SHP77 (cell line): Measurements from ENCODE around the gene TLE4.
"Not testable (repeated sequence)": the region's sequence is repeated elsewhere in the genome, so short reads cannot be mapped to it uniquely, and the experiment has no call there.

Experiments
- DNase-seq, 2 experiments: peaks; one replicate each; lab custom pipeline; 2025; lab: John Stamatoyannopoulos, UW

Gene TLE4

GRCh38 chr9:79736051-79736450, 164.3 kb downstream of the TLE4 start:
- DNase-seq: no peak

DNA sequence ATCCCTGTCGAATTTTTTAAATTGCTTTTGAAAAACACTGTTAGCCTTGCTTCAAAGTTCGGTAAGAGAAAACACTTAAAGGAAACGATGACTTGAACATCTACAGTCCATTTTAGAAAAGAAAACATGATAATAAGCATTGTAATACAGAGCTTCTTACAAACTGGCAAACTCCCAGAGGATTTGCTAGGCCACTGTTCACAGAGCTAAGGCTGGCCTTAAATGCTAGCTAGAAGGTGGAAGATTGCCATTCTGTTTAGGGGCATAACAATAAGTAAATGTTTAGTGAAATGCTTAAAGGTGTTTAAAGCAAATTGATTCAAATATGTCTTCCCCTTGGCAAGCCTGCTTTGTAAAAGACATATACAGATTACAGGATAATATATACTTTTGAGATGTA, 169.6 kb downstream of the TLE4 start:
- DNase-seq: no peak

DNA sequence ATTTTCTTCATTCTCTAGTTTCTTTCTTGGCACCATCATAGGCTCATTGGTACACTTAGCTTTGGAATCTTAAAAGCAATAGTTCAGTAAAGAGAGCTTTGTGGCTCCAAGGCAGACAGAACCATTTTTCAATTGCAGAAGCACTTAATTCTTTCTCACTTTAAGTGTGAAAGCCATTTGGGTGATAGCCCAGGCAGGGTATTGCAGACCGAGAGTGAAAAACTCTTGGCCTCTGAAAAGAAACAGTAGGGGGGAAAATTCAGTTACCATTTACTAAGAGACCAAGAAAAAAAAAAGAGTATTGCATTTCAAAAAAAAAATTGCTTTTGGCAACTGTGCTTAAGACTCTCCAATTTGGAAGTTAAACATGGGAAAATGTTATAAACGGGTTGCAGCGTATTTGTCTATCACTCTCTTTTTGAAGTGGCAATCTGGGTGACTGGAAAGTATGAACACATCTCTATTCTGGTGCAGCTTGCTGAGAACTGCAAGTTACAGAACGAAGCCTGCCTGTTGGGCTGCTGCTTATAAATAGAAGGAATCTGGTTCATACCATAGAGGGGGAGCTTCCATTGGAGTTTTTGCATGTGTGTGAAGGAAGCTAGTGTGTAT, 170.5 kb downstream of the TLE4 start:
- DNase-seq: no peak

DNA sequence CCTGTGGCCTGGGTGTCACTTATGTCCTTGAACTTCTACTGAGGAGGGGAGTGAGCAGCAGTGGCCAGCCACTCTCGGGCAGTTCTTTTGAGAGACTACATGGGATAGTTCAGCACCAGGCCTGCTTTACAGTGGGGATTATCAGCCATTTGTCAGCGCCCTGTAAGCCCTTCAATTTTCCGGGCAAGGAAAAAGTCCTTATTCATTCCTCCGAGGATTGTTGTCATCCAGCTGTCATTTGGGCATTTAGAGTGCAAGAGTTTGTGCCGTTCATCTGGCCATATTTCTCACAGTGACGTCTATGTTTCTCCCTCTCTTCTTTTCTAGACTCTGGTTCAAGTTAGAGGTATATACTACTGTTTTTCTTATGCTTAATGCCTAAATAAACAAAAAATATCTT, 172.8 kb downstream of the TLE4 start:
- DNase-seq: no peak

DNA sequence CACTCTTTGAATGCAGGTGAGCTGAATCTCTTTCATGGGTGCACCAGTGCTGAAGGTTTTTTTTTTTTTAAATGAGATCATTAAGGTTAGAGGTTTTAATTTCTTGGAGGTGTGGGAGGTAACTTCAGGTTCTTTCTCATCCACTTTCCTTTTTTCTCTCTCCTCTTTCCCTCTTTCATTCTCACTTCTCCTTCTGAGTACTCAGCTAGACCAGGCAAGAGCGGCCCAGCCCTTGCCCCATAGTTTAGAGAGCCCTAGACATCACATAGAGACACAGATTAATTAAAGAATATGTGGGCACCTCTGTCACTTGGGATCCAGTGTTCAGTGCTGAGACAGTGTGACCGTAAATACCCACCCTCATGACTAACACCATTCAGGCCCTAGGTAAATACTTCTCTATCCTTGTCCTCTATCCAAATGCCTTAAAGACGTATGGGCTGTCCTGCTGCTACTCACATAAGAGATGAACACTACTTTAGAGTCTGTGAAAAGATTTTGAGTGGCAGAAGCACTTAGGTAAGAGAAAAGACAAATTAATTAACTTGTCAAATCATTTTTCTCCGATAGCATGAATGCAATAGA, 174.1 kb downstream of the TLE4 start:
- no peak for DNase-seq

DNA sequence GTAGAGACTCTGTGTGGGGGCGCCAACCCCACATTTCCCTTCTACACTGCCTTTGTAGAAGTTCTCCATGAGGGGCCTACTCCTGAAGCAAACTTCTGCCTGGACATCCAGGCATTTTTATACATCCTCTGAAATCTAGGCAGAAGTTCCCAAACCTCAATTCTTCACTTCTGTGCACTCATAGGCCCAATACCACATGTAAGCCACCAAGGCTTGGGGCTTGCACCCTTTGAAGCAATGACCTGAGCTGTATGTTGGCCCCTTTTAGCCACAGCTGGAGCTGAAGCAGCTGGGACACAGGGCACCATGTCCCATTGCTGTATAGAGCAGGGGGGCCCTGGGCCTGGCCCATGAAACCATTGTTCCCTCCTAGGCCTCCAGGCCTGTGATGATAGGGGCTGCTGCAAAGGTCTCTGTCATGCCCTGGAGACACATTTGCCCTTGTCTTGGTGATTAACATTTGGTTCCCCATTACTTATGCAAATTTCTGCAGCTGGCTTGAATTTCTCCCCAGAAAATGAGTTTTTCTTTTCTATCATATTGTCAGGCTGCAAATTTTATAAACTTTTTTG, 180.2 kb downstream of the TLE4 start:
- DNase-seq: not testable (repeated sequence)

GRCh38 chr9:79756414-79756813, 184.6 kb downstream of the TLE4 start:
- no peak for DNase-seq

DNA sequence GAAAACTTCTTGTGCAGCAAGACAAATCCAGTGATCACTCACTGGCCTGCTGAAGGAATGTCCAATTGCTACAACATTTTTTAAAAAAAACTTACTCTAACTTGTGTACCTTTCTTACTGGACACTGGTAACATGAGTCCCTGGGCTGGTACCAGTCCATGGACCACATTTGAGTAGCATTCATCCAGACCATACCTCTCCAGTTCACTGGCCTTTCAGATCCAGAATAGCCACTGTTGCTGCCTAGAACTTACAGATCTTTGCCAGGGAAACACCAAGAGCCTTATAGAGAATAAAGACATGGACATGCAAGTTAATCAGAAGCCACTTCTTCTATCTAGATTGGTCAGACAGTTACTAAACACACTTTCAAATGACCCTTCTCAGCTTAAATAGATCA, 185.3 kb downstream of the TLE4 start:
- no peak for DNase-seq

DNA sequence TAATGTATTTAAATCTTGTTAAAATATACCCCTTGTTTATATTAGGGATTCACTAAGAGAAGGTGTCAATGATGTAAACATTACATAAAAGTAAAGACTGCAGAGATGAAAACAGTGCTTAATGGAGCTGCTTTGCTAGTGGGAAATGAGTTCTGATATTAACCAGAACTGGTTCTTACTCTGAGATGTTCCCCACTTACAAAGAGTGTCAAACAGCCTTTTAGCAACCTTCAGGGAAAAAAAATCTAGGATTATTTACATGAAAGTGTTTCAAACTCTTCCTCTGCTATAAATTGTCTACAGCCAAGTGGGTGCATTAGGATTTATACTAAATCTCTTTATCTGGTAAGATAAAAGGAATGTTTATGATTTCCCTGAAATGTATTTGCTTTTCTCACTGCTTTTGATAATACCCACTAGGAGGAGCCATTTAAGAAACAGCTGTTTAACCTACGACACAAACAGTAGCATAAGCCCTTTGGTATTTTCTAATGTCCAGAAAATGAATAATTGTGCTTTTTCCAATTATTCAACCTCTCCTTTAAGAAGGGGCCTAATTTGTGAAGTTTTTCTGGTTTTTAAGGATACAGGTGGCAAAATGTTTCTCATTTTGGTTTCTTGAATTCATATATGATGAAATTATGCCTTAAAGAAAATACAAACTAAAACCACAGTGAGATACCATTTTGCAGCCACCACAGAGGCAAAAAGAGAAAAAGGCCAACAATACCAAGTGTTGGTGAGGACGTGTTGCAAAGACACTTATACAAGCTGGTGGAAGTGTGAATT, 186.3 kb downstream of the TLE4 start:
- DNase-seq: no peak

- no peak for DNase-seq
Observed at GRCh38 chr9:79759460-79759859, 187.7 kb downstream of the TLE4 start.

GRCh38 chr9:79762070-79762469, 190.3 kb downstream of the TLE4 start:
- no peak for DNase-seq

DNA sequence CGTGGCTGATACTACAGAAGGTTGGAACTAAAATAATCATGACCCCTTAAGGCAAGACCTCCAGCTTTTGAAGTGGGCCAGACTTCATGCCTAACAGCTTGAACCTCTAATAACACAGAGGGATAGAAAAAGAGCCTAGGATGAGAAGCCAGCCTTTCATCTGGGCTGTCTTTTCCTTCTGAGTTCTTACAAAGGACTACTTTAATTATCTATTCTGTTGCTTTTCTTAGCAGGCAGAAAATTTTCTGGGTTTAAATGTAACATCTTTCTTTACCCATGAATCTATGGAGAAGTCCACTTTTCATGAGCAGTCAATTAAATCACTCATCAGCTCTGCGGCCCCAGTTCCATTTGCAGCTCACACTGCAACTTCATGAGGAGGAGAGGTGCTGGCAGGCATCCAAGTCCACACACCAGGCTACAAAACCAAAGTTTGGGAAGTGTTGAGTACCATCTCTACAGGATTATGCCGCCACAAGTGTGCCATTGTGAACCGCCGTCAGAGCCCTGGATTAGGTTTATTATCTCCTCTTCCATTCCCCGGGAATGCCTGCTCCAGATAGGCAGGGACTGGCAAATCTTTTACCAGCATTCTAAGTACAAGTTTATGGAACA, 192.0 kb downstream of the TLE4 start:
- no peak for DNase-seq

DNA sequence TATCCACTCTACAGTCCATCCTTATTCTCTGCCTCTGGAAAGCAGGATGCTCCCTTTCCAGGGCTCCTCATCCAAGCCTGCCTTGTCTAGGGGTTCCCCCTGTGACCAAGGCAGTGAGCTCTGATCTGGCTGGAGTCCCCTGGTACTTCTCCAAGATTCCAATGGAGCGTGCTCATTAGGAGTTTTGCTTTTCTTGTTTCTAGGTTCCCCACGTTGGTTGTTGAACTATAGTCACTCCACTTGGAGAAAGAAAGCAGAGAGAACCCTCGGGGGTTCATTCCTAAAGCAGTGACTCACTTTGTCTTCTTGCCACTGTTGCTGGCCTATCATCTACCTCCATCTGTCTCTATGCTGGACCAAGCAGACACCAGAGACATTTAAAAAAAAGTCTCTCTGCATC, 192.6 kb downstream of the TLE4 start:
- DNase-seq: no peak

- no peak for DNase-seq
Observed at GRCh38 chr9:79765466-79765865, 193.7 kb downstream of the TLE4 start.

GRCh38 chr9:79766091-79766490, 194.3 kb downstream of the TLE4 start:
- no peak for DNase-seq

DNA sequence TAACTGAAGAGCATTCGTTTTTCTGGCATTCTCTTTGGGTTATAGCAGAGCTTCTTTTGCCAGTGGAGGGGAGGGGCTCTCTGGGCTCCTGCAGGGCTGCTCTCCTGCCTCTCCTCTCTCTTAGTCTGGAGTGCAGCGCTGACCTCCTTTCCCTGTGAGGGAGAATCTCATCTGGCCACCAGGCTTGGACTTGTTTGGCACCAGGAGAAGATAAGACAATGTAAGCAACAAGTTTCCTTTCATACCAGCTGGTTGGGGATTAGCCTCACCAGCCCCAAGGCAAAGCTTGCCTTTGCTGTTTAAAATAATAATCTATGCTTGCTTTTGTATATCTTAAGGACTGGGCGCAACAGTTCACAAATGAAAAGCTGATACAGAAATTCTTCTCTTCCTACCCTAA, 196.4 kb downstream of the TLE4 start:
- no peak for DNase-seq

DNA sequence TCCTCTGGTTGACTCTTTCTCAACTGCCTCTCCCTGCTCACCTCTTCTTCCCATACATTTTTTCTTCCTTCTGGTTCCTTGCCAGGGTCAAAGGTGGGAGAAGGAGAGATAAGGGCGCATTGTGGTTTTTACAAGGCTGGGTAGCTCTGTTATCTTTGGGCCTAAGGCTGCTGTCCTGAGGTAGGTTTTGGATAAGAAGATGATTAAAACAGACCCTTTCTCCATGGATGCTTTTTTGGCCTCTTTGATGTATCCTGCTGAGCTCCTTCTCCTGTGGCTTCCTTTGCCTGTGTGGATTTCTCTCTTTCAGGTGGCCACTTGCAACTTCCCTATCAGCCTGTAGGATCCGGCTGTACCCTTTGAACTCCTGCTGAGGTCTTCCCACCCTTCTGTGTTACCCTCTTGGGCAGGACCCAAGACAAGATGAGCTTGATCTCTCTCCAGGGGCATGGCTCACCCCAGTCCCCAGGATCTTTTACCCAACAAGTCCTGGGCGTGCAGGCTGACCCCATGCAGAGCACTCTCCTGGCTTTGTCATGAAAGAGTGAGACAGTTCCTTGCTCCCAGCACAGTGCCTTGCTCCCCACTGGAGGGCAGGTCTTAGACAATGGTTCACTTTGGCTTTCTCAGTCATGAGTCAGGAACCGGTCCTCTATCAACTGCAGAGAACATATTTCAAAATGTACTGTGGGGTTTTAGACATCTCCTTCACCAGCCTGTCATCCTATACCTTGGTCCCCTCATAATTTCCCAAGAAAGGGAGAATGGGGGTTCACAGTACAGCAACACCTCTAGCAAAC, 197.9 kb downstream of the TLE4 start:
- DNase-seq: no peak

- DNase-seq: no peak
Observed at GRCh38 chr9:79774356-79774755, 202.6 kb downstream of the TLE4 start.
